ENCODE measurements around the gene CD40.

Gene CD40

DNA sequence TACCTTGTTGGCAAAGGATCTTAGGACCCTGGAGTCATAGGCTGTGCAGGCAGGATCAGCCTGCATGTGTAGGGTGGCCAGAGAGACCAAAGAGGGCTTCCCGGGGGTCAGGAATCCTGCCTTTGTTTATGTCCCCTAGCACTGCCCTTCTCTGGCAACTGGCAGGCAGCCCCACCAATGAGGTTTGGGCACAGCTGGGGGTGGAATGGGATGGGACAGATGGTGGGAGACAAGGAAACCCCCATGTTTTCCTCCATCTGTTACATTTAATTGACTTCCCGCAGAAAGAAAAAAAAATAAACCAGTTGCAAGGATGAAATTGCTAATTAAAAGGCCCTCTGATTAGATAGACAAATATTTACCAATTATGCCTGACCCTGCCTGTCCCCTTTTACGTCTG, 27.6 kb downstream of the CD40 start:
- TF ChIP-seq, protein P1, sequence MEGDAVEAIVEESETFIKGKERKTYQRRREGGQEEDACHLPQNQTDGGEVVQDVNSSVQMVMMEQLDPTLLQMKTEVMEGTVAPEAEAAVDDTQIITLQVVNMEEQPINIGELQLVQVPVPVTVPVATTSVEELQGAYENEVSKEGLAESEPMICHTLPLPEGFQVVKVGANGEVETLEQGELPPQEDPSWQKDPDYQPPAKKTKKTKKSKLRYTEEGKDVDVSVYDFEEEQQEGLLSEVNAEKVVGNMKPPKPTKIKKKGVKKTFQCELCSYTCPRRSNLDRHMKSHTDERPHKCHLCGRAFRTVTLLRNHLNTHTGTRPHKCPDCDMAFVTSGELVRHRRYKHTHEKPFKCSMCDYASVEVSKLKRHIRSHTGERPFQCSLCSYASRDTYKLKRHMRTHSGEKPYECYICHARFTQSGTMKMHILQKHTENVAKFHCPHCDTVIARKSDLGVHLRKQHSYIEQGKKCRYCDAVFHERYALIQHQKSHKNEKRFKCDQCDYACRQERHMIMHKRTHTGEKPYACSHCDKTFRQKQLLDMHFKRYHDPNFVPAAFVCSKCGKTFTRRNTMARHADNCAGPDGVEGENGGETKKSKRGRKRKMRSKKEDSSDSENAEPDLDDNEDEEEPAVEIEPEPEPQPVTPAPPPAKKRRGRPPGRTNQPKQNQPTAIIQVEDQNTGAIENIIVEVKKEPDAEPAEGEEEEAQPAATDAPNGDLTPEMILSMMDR (IDR thresholded peaks at IDR 0.05; ENCODE audit: insufficient read depth, low read length, missing control alignments) = no peak
- no peak for DNase-seq (ENCODE audit: low read depth, low spot score)
- CTCF ChIA-PET = interaction anchor here (1.6 kb wide), 1 partner anchor 13 kb away, joined by 6 read pairs; no protein-coding TSS in a partner anchor
- H3K4me3 ChIP-seq (ENCODE audit: low read depth, low read length) = no peak overlapping the region
- POLR2A ChIA-PET = interaction anchor here (0.7 kb wide), 1 partner anchor 8 kb away, joined by 7 read pairs; no protein-coding TSS in a partner anchor

DNA sequence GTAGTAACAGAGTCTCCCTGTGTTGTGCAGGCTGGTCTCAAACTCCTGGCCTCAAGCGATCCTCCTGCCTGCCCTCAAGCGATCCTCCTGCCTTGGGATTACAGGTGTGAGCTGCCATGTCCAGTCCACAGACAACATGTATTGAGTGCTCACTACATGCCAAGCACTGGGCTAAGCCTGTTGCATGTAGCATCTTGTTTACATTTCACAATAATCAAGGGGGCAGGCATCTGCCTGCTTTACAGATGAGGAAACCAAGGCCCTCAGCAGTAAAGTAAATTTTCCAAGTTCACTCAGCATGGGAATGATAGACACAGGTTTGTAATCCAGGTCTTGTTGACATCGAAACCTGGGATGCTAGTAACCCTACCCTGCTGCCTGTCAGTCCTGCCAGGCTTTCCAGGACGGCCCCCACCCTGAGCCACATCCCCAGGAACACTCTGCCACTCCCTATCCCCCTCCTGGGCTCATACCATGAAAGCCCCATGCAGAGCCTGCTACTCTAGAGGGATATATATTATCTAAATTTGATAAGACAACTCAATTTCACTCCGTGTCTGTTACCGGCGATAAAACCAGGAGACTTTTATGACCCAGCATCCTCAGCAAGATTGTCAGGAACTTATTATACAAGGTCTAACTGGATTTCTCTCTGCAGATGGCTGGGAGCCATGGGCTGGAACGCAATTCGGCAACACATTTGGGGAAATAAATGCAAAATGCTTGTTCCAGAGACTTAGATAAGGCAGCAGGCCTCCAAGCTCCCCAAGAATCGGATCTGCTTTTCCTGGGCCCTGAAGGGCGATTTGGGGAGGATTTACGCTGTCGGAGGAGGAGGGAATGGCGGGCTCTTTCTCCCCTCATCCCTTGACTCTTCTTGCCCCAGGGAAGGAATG, 30.4 kb downstream of the CD40 start:
- ChIA-PET POLR2A (no interaction called here), CTCF (interaction anchor here (0.7 to 0.9 kb wide), 2 partner anchors 10 to 20 kb away, joined by 3 to 4 read pairs; no protein-coding TSS in a partner anchor)
- H3K4me3 ChIP-seq (ENCODE audit: low read depth, low read length) = no peak overlapping the region
- no peak for DNase-seq (ENCODE audit: low read depth, low spot score)
- TF ChIP-seq, protein P1 (IDR thresholded peaks at IDR 0.05; ENCODE audit: insufficient read depth, low read length, missing control alignments) = no peak

DNA sequence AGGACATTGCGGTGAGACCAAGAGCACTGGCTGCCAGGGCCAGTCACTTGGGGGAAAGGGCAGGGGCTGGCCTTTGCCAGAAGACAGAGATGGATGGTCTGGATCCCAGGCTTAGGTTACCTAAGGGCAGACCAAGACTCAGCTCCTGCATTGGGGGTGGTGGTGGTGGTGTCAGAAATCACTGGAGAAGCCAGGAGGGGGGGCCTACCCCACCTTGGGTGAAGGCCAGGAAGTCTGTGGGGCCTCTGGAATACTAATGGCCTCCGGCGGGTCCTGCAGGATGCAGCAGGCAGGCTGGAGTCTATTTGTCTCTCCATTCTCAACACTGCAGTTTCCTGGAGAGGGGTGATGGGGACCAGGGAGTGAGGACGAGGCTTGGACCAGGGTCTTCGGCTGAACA, 32.8 kb downstream of the CD40 start:
- POLR2A ChIA-PET = no interaction called here
- no peak for DNase-seq (ENCODE audit: low read depth, low spot score)
- CTCF ChIA-PET = no interaction called here
- TF ChIP-seq, protein P1 (IDR thresholded peaks at IDR 0.05; ENCODE audit: insufficient read depth, low read length, missing control alignments) = no peak
- H3K4me3 ChIP-seq (ENCODE audit: low read depth, low read length) = no peak overlapping the region

DNA sequence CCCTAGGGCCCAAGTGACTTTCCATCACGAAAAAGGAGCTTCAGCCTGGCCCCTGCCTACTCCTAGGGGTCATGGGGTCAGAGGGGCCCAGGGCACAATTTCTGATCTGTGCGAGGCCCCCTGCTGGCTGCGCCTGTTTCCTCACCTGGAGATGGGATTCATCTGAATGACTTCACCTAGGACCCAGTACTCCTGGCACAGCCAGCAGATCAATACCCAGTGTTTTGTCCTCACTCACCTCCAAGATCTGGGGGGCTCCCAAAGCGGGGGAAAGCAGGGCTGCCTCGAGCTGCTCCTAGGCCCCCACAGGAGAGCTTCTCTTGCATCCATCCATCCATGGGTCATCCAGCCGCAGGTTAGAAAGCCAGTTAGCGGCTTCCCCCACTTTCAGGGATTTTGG, 33.8 kb downstream of the CD40 start:
- ChIA-PET CTCF (interaction anchor here (0.6 to 1.2 kb wide), 4 partner anchors 15 to 155 kb away, joined by 3 to 4 read pairs (median 3); no protein-coding TSS in a partner anchor), POLR2A (no interaction called here)
- DNase-seq (ENCODE audit: low read depth, low spot score) = no peak
- H3K4me3 ChIP-seq (ENCODE audit: low read depth, low read length) = no peak overlapping the region
- TF ChIP-seq, protein P1 (IDR thresholded peaks at IDR 0.05; ENCODE audit: insufficient read depth, low read length, missing control alignments) = peak; percentile 9

DNA sequence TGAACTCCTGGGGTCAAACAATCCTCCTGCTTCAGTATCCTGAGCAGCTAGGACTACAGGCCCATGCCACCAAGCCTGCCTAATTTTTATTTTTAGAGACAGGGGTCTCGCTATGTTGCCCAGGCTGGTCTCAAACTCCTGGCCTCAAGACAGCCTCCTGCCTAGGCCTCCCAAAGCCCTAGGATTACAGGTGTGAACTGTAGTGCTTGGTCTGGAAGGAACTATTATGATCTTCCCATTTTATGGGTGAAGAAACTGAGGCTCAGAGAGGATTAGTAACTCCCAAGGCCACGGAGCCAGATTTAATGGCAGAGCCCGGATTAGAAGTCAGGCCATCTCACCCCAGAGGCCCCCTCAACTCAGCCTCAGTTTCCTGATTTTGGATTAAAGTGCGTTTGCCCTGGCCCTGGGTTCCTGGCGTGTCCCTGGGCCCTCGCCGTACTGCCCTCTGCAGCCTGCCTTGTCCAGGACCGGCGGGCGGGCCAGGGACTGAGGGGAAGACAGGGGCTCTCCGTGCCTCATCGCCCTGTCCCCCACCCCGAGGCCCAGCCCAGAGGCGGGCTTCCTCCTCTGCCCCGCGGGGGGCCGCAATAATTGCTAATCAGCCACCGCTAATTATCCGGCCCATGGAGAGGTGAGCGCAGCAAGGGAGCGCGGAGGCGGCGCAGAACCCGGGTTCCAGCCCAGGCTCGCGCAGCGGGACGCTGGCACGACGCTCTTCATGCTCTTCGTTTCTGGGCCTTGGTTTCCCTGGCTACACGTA, 34.9 kb downstream of the CD40 start:
- no peak for DNase-seq (ENCODE audit: low read depth, low spot score)
- TF ChIP-seq, protein P1 (IDR thresholded peaks at IDR 0.05; ENCODE audit: insufficient read depth, low read length, missing control alignments) = no peak
- H3K4me3 ChIP-seq (ENCODE audit: low read depth, low read length) = no peak overlapping the region
- POLR2A ChIA-PET = interaction anchor here (0.6 kb wide), 1 partner anchor 7 kb away, joined by 7 read pairs; no protein-coding TSS in a partner anchor
- CTCF ChIA-PET = interaction anchor here (0.8 to 1.2 kb wide), 2 partner anchors 23 to 130 kb away, joined by 3 to 4 read pairs; no protein-coding TSS in a partner anchor

DNA sequence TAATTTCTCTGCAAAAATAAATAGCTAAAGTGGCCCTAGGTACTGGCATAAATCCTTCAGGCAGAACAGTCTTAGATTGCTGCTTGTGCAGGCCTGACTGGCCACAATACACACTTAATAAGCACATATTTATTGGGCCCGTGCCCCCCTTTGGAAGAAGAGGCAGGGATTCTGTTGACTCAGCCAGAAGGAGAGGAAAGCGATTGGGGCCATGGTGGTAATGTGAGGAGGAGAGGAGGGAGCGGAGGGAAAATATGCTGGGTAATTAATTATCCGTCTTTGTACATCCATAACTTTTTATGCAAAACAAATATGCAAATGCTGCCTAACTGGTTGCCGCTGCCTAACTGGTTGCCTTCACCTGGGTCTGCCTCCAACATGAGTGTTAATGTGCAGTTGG, 36.2 kb downstream of the CD40 start:
- DNase-seq (ENCODE audit: low read depth, low spot score) = no peak
- ChIA-PET CTCF (no interaction called here), POLR2A (no interaction called here)
- H3K4me3 ChIP-seq (ENCODE audit: low read depth, low read length) = no peak overlapping the region
- TF ChIP-seq, protein P1 (IDR thresholded peaks at IDR 0.05; ENCODE audit: insufficient read depth, low read length, missing control alignments) = no peak

Measured in AG04449 (cell line).